ENCODE measurements around the gene SLC41A3.

Gene SLC41A3

GRCh38 chr3:126083913-126084767 is at the start of gene SLC41A3:
TSS of gene SLC41A3 (minus strand) at chr3:126084124. CDS start at chr3:126068219, 15,905 bp downstream.
- DNase-seq = peak; percentile 77

GRCh38 chr3:126133606-126134005 is 49.7 kb upstream of the SLC41A3 start:
- DNase-seq = no peak

GRCh38 chr3:126132751-126133511 is 49.0 kb upstream of the SLC41A3 start:
- no peak for DNase-seq

DNA sequence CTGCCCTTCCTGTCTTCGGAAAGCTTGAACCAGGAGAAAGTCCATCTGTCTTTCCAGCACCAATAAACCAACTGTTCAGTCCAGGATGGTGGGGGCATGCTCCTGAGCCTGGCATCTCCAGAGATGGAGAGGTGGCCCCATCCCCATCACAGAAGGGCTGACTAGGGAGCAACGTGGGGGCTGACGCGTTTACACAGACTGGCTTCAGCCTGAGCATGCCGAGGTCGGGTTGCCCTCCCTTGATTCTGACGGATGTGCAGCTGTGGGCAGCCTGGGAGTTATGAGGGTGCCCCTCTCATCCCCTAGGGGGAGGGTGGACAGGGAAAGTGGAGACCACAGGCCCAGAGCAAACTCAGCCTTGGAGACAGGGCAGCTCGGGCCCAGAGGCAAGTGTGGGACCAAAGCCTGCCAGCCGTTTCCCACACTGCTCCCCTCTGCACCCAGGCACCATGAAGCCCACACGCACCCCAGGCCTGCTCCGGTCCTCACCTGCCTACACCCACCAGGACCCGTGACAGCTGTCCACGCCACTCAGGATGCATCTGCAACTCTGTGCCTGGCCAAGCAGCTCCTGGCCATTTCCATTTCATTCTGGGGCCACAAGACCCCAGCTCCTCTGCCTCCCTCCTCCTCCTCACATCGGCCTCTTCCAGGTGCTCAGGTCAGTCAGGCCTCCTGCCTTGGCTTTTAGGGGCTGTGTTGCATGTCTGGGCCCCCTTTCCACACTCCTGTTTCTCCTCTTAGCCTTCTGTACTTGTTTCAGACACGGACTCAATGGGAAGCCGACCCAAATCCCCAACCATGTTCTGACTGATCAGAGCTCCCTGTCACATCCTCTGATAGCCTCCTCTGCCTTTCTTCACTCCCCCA is 48.2 kb upstream of the SLC41A3 start:
- DNase-seq = no peak

- no peak for DNase-seq
Observed at GRCh38 chr3:126130981-126131745, 47.2 kb upstream of the SLC41A3 start.

GRCh38 chr3:126130081-126130855 is 46.3 kb upstream of the SLC41A3 start:
- no peak for DNase-seq

- no peak for DNase-seq
Observed at GRCh38 chr3:126129398-126129891, 45.5 kb upstream of the SLC41A3 start.

GRCh38 chr3:126128504-126129397 is 44.8 kb upstream of the SLC41A3 start:
- no peak for DNase-seq

DNA sequence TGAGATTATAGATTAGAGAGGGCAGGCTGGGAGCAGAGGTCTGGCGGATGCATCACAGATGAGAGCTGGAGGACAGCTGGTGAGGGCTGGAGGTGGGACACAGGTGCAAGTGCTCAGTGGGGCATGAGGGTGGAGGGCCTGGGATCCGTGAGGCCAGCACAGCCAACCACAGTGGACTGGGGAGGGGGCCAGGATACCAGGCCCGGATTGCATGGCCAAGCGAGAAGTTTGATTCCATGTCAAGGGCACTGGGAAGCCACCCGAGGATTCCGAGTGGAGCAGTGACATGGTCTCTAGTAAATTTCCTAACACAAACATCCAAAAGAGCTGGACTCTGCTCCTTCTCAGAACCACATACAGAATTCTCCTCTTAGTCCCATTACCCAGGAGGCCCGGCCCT is 44.0 kb upstream of the SLC41A3 start:
- no peak for DNase-seq

GRCh38 chr3:126127452-126127851 is 43.5 kb upstream of the SLC41A3 start:
- no peak for DNase-seq

DNA sequence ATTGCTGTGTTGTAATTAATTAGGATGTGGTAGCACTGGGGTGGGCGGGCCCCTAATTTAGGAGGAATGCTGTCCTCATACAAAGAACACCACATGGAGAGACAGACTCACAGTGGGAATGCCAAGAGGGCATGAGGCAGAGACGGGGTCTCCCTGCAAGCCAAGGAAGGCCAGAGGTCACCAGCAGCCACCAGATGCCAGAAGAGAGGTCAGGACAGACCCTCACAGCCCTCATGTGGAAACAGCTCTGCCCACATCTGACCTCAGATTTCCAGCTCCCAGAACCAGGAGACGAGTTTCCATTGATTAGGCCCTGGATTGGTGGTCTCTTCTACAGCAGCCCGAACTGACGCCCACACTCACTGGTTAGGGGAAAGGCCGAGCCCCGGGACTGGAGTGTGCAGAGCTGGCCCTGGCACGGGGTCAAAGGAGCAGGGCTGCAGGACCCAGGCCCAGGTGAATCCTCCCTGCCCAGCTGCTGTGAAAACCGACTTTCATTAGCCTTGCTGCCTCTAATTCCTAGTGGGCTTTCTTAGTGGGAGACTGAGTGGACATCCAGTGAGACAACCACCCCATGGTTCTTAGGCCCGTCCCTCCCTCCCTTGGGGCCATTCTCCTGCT is 43.0 kb upstream of the SLC41A3 start:
- DNase-seq = no peak

- no peak for DNase-seq
Observed at GRCh38 chr3:126126286-126126685, 42.4 kb upstream of the SLC41A3 start.

DNA sequence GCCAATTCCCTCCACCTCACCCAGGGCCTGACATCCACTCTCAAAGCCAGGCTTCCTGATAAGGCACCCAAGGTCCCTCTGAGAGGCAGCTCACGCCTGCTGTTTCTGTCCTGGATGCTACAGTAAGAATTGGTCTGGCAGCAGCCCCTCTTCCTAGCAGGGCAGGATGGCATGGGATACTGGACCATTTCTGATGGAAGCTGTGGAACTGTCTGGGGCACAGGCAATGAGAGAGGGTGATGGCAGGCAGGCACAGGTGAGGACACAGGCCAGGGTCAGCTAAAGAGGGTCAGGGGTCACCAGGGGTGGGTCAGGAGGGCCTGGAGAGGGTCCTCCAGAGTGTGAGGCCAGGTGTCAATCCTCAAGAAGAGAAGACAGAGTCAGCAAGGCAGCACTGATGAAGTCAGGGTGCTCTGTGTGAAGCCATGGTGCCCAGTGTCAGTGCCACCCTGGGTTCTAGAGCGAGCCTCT is 41.9 kb upstream of the SLC41A3 start:
- DNase-seq = no peak

GRCh38 chr3:126125341-126125740 is 41.4 kb upstream of the SLC41A3 start:
- DNase-seq = no peak

DNA sequence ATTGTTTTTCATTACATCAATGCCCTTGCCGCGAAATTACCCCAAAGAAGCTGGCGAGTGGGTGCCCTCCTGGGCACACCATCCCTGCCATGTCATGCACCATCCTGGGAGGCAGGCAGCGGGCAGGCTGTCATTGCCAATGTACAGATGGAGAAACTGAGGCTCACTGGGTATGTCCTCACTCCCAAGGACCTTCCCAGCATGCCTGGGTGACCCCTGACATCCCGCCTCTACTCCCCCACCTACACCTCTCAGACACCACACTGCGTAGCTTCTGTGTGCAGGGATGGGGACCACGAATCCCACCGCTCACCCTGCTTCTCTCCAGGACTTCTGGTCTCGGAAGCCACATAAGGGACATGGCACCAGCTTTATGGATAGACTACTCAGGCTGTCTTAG is 41.0 kb upstream of the SLC41A3 start:
- DNase-seq = no peak

DNA sequence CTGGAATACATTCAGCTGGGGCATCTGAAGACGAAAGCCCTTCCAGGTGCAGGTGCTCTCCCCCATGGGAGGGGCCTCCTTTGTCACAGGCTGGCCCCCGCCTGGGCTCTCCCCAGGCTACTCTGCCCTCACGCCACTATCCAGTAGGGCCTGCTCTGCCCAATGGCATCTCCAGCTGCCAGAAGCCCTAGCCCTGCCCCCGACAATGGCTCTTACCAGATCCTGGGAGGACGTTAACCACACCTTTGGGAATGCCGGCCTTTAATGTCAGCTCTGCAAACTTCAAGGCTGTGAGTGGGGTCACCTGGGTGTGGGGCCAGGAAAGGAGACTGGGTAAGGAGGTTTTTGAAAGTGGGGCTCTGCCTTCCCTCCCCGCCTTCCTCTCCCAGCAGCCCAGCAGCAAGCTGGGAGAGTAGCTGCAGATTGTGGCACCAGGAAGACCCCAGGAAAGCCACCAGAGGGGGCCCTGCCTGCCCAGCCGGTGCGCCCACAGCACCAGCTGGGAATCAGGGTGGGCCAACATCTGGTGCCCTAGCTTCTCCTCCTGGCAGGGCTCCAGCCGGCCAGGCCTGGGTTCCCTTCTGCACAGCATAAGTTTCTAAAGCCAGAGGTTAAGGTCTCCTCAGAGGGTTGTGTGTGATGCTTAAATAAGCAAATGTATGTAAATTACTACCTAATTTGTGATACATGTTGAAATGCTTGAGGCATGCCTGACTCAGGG is 40.4 kb upstream of the SLC41A3 start:
- no peak for DNase-seq

DNA sequence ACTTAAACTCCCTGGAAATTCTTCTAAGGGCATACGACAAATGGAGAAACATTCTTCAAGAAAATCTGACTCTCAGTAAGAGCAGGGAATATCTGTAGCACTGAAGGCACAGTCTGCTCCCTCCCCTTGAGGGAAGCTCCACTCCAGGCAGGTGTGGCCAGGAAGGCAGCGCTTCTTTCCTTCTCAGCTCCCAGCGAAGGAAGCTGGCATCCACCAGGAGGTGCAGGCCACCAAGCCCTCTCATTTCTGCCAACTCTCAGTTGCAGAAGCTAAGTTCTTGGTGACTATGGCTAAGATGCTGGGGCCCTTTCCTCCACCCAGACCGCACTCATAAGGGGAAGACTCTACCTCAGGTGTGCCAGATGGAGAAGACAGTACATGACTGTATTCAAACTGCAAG is 37.7 kb upstream of the SLC41A3 start:
- no peak for DNase-seq

- DNase-seq = no peak
Observed at GRCh38 chr3:126121074-126121473, 37.1 kb upstream of the SLC41A3 start.

DNA sequence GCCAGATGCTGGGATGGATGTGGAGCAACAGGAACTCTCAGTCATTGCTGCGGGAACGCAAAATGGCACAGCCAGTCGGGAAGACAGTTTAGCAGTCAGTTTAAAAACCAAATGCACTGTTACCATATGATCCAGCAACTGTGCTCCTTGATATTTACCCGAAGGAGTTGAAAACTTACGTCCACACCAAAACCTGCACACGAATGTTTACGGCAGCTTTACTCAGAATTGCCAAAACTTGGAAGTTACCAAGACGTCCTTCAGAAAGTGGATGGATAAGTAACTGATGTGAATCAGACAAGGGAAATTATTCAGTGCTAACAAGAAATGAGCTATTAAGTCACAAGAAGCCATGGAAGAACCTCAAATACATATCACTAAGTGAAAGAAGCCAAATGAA is 36.1 kb upstream of the SLC41A3 start:
- DNase-seq = no peak
